Activated CD4-positive, alpha-beta T cell treated with anti-CD3 and anti-CD28 coated beads, Interleukin-10, Interleukin-2, amounts not matched to agents 100 ng/mL and 50 ng/mL, durations not matched to agents 16 hours and 8 hours (primary cell): ENCODE results near the gene RHPN2.
"Not testable (repeated sequence)": the region's sequence is repeated elsewhere in the genome, so short reads cannot be mapped to it uniquely, and the experiment has no call there.

Experiments used
- DNase-seq: peaks from one replicate; pipeline ENCODE4 v3.0.0-alpha.2; 2020

RHPN2 gene

GRCh38 chr19:32971715-32972540 lies 92.8 kb downstream of the RHPN2 start, which contains the start of the genes CEP89 and FAAP24:
CEP89 (minus strand) TSS chr19:32971958; CDS start chr19:32971874, 84 bp downstream.
FAAP24 (plus strand) TSS chr19:32972242; CDS start chr19:32973197, 955 bp downstream.
- DNase-seq = peak; percentile 100

- no peak for DNase-seq
Measured at GRCh38 chr19:32971012-32971595, 93.6 kb downstream of the RHPN2 start.

GRCh38 chr19:32969549-32969948 lies 95.1 kb downstream of the RHPN2 start:
- no peak for DNase-seq

GRCh38 chr19:32966750-32967149 lies 97.9 kb downstream of the RHPN2 start:
- no peak for DNase-seq

GRCh38 chr19:32945260-32945659 lies 119.4 kb downstream of the RHPN2 start:
- DNase-seq = no peak

GRCh38 chr19:32941273-32941672 lies 123.4 kb downstream of the RHPN2 start:
- not testable (repeated sequence) for DNase-seq

GRCh38 chr19:32936065-32936464 lies 128.6 kb downstream of the RHPN2 start:
- no peak for DNase-seq

GRCh38 chr19:32935629-32936028 lies 129.1 kb downstream of the RHPN2 start:
- no peak for DNase-seq

- DNase-seq = no peak
Measured at GRCh38 chr19:32933571-32933970, 131.1 kb downstream of the RHPN2 start.

- DNase-seq = no peak
Measured at GRCh38 chr19:32930567-32930966, 134.1 kb downstream of the RHPN2 start.

GRCh38 chr19:32928806-32929205 lies 135.9 kb downstream of the RHPN2 start:
- no peak for DNase-seq
